Fibroblast of gingiva (primary cell): ENCODE data around the gene SNX9.
"Not testable (repeated sequence)": the region's sequence is repeated elsewhere in the genome, so short reads cannot be mapped to it uniquely, and the experiment has no call there.

Source experiments
- DNase-seq: peaks from one replicate; pipeline ENCODE4 v3.0.0-alpha.2; 2011; ENCODE audit warnings: low read depth

SNX9 gene

DNA sequence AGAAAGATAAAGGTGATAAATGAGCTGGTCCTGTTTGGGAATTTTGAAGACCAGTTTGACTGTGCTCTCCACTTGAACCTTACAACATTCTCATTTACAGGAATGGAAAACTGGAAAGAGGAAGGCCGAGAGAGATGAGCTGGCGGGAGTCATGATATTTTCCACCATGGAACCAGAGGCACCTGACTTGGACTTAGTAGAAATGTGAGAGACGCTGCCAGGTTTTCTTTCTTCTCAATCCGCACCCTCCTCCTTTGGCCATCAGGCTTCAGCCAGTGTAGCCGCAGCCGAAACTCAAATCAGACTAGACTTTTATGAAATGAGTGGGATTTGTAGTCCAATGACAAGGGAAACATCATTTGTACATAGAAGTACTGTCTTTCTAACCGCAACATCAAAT is 104.0 kb downstream of the SNX9 start:
- no peak for DNase-seq

DNA sequence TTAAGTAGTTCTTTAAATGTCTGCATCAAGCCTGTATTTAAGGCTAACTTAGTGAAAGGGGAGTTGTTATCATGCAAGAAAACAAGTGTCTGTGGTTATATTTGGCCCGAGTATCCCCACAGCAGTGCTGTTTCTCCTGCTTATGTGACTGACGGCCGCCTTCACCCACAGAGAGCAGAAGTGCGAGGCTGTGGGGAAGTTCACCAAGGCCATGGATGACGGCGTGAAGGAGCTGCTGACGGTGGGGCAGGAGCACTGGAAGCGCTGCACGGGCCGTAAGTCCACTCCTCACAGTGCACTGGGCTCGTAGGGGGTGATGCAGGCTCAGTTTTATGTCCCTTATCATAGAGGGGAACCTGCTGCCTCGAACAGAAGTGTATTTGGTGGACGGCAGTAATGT is 105.4 kb downstream of the SNX9 start:
- no peak for DNase-seq

DNA sequence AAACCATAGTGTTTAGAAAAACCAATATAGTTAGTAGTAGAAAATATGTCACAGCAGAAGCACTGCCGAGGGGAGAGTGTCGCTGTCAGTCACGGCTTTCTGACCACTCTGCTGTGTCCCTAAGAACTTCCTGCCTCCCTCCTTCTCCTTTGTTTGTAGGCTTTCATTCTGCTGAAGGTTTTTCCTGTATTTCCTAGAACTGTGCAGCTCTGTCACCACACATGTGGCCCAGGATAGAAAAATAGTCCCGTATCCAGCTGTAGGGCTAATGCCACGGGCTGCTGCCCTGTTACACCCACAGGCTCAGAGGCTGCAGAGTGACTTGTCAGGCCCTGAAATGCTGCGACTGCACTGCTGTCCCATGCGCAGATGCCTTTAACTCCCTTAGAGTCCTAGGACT is 106.0 kb downstream of the SNX9 start:
- no peak for DNase-seq

DNA sequence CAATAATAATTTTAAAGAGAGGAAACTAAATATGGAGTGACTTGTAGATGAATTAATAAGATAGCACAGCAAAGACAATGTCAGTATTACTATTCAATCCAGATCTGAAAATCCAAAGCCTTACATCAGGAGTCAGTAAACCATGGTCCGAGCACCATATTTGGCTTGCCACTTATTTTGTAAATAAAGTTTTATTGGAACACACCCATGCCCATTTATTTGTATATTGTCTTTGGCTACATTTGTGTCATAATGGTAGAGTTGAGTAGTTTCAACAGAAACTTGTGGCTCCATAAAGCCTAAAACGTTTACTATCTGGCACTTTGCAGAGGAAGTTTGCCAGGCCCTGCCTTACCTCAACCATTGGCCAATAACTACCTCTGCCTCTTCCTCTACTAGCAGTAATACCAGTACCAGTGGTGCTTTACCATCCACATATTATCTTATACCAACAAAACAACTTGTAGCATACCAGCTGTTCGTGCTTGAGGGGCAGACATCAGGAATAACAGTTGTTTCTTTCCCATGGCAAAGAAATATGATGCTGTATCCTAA is 106.8 kb downstream of the SNX9 start:
- no peak for DNase-seq

DNA sequence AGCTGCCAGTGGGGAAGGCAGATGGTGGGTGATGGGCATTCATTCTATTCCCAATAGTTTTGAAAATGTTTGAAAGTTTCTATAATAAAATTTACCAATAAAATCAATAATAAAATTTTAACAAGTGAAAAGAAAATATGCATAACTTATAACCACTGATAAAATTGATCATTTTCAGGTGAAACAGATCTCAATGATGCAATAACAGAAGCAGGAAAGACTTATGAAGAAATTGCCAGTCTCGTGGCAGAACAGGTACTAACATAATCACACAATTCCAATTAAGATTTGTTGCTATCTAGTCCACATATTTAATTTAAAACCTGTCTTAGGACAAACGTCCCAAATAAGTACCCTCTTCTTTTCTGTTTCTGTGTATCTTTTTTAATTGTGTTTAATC is 112.7 kb downstream of the SNX9 start:
- no peak for DNase-seq

DNA sequence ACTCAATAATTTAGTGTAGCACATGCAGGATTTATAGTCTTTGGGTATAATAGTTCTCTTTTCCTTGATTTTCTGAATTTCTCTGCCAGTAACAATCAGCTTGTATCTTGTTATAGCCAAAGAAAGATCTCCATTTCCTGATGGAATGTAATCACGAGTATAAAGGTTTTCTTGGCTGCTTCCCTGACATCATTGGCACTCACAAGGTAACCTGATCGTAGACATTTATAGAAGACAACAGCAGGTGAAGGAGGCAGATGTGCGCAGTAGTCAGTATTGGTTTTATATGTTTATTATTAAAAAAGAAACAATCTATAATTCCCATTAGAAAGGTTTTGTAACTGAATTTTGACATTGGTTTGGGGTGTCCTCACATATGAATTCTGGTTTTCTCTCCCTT is 114.3 kb downstream of the SNX9 start:
- DNase-seq: no peak

DNA sequence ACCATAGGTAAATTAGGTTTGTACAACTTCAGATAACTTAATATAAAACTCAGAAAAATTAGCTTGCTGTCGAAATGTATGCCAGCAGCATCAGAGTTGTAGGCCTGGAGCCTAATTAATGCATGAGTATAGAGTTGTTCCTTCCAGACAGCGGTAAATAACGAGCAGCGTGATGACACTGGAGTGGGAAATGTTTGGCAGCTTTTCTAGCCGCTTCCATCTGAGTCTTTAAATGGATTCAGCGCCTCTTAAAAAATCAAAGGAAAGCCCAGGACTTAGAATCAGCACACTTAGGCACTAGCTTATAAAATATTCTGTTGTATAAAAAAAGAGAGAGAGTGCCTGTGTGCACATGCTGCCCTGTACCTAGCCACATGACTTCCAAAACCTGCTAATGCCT is 114.9 kb downstream of the SNX9 start:
- DNase-seq: no peak

DNA sequence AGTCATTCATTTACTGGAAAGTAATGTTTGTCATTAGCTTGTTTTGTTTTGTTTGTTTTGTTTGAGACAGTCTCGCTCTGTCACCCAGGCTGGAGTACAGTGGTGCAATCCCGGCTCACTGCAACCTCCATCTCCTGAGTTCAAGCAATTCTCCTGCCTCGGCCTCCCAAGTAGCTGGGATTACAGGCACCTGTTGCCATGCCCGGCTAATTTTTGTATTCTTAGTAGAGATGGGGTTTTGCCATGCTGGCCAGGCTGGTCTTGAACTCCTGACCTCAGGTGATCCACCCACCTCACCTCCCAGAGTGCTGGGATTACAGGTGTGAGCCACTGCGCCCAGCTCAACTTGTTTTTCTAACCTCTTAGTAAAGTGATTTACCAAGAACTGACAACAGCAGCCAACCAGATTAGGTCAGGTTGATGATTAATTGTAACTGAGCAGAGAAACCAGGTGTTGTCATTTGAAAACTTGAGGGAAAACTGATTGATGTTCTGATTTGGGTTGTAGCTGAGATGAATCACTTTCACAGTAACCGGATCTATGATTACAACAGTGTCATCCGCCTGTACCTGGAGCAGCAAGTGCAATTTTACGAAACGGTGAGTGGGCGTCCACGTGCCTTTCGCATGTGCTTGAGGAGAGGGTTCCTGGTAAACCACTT is 117.5 kb downstream of the SNX9 start:
- DNase-seq: not testable (repeated sequence)

DNA sequence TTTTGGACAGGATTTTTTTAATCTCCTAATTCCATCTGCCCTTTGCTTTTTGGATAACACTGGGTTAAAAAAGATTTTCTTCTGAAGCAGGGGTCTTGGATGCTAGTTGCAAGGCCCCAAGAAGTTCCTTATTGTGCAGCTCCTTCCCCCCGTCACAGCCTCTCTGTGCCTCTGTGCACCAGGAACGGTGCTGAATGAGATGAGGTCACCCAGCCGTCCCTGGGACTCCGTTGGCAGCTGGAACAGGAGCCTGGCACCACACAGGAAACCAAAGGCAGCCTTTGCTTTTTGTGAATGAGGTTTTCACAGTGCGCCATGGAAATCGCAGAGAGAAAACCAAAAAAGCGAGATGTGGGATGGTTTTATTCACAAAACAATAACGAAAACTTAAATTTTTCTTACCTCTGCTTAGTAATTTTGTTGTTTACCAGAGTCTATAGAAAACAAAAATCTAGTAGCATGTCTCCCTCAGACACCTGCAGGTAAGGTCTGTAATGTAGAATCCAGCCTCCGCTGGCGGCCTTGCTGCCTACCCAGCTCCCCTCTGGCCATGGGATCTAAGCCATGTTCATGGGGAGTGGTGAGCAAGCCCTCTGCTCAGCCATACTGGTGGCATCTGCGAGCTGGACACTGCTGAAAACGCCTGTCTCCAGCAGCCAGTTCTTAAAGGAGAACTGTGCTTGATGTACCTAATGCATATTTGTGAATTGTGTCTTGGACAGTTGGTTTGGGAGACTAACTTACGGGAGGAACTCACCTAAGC is 118.2 kb downstream of the SNX9 start:
- DNase-seq: no peak

DNA sequence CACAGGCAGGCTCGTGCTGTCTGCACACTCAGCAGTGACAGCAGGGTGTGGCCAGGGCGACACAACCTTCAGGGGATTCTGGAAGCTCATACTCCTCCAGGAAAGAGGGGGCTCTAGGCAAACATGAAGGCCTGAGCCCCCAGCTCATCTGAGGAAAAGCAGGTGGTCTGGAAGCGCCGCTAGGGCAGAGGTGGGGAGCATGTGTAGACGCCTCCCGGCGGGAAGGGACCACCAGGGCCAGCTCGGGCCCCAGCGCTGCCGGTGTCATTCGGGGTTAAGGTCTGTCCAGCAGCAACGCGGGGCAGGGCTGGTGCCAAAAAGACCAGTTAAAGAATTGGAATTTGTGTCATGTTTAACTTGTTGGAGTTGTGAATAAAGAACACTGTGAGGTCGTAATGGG is 119.3 kb downstream of the SNX9 start:
- DNase-seq: no peak

DNA sequence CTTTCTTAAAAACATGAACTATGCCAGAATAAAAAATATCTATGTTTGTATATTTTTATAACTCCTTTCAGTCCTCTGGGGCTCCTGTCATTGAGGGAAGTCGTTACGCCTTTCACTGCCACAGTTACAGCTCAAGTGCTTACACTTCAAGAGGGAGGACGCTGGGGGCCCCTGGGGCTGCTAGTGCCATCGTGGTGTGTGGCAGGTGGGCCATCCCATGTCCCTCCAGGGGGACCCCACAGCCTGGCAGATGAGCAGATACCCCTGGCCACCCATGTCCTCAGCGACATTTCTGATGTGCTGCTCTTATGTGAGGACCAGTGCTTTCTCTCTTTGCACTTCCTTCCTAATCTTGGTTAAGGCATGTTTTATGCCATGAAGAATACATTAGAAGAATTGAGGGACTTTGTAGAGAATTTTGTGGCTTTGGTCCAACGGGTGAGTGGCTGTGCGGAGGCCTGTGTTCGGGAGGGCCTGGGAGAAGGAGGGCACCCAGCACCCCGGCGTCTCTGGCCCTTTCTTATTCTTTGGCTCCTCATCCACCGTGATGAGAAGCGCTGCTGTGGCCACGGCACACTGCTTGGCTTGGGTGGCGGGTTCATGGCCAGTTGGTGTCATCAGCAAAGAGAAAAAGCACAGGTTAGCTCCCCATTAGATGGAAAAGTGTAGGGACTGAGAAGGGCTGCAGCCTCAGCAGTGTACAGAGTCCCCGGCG is 120.4 kb downstream of the SNX9 start:
- no peak for DNase-seq

DNA sequence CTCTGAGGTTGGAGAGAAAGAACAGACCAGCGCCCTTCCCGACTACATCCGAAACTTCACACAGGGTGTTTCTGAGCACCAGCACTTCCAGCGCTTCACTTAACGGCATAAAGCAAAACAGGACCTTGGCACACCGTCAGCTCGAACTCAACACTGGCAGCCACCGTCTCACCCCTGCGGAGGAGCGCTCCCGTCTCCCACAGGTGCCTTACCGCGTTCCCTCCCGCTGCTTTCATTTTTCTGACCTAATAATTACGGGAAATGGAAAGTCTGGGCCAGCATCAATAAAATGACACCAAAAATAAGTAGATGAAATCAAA is 120.9 kb downstream of the SNX9 start:
- DNase-seq: no peak

DNA sequence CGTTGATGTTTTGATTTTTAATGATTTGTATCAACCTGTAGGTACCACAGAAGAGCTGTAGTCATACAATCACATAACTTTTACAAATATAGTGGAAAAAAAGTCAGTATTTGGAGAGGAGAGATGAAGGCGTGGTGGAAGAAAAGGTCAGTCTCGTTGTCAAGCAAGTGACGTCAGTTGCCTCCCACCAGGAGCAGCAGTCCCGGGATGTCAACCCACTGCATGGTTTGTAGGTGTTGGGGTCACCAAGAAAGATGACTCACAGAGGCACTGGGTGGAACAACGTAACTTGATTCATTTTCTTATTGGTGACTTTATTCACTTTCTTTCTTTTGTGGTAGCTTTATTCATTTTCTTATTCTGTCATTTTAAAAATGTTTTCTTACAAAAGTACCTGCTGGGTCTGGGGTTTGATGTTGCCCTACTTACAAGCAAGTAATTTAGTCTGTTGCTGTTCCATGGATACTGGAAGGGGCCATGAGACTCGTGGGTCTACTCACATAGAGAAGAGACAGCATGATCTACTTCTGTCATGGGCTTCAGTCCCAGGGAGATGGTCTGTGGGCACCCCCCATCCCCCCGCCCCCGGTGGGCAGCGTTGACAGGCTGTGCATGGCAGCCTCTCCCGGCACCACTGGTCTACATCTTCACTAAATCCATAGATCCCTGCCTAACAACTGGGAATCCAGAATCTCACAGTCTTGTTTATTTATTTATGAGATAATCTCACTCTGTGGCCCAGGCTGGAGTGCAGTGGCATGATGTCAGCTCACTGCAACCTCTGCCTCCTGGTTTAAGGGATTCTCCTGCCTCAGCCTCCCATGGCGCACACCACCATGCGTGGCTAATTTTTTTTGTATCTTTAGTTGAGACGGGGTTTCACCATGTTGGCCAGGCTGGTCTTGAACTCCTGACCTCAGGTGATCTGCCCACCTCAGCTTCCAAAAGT is 122.2 kb downstream of the SNX9 start:
- DNase-seq: no peak

DNA sequence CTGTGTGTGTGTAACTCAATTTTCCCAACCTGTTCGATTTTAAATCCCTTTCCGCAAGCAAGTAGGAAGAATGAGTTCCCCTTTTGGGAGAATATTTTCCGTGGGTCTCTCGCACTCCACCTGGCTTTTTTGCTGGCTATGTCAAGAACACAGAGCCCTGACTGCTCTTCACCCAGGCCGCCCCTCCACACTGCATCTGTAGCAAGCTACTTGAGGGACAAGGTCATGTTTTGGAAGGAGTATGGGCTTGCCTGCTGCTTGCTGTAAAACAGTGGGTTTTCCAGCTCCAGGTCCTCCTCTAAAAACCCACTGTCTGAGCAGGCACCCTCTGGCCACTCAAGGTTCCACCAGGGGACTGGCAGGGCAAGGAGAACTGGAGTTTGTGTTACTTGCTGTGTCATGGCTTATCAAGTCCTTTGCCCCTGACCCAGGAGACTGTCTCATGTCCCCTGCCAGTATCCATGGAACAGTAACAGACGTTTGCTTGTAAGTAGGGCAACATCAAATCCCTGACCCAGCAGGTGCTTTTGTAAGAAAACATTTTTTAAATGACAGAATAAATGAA is 123.1 kb downstream of the SNX9 start:
- no peak for DNase-seq

DNA sequence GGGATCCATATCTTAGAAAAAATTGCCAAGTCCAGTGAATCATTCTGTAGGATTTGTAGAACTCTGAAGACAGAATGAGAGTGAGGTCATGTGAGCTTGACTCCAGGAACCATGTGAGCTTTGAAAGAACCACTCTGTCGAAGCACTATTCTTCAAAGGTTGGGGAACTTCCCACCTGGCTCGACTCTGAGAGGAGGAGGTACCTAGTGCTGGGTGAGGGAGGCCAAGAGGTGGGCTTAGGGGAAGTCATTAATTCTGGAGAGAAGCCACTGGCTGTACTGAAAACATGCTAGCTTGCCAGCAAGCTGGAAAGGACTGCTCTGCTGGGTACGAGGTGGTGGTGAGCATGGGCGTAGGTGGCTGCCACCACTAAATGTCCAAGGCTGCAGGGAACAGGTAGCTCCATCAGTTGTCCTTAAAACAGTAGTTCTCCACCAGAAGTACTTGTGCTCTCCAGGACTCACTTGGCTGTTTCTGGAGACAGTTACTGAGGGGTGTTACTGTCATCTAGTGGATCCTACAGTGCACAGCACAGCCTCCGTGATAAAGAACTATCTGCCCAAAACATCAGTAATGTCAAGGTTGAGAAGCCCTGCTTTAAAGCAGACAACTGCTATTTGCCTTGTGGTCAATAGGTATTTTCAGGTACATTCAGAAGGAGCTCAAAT is 124.0 kb downstream of the SNX9 start:
- peak; percentile 35 for DNase-seq

DNA sequence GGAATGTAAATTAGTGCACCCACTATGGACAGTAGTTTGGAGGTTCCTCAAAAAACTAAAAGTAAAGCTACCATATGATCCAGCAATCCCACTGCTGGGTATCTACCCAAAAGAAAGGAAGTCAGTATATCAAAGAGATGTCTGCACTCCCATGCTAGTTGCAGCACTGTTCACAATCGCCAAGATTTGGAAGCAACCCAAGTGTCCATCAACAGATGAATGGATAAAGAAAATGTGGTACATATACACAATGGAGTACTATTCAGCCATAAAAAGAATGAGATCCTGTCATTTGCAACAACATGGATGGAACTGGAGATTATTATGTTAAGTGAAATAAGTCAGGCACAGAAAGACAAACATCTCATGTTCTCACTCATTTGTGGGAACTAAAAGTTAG is 127.9 kb downstream of the SNX9 start:
- DNase-seq: not testable (repeated sequence)

DNA sequence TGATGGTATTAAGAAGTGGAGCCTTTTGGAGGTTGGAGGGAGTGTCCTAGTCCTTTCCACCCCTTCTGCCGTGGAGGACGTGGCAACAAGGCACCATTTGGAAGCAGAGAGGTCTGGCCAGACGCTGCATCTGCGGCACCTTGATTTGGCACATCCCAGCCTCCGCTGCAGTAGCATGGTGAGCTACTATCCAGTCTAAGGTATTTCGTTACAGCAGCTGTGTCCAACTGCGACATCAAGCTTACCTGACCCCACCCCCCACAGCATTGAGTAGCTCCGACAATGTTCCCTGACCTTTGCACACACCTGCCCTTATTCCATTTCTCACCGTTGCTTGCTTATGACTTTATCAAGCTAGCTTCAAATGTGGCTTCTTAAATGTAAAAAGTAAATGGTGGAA is 128.8 kb downstream of the SNX9 start:
- no peak for DNase-seq

DNA sequence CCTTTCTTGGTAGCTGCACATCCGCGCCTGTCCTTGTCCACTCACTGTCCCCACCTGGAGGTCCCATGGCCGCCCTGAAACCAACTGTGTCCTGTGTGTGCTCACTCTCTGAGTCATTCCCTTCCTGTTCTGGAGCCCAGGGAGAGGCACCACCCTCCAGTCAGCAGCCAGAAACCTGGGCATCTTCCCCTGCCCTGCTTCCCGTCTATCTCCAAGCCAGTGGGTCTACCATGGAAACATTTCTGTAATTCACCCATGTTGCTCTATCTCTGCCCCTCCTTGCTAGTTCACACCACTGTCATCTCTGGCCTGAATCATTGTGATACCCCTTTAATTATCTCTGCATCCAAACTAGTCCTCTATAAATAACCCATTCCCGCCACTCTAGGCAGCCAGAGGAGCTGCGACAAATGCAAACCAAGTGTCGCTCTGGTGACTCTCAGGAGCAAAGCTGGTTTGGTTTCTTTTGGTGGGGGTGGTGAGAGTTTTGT is 129.9 kb downstream of the SNX9 start:
- DNase-seq: no peak

DNA sequence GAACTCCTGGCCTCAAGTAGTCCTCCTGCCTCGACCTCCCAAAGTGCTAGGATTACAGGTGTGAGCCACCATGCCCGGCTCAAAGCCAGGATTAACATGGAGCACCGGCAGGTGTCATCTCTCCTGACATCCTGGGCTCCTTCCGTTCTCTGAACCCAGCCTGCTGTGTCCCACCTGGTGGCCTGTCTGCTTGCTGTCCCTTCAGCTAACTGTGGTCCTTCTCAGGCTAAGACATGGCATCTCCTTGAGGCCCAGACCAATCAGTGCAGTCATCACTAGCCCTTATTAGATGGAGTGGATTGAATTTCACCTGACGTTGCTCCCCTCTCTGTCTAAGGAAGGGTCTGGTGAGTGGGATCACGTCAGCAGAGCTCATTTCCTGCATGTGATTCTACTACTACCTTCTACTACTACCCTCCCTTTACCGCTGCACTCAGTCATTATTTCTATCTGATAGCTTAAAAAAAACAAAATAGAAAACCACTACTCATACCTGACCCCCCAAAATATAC is 130.6 kb downstream of the SNX9 start:
- no peak for DNase-seq
